Neural crest cell (in vitro differentiated cells): ENCODE data around the gene RIMBP2. TPM values are rescaled to one million over a fixed set of nuclear protein-coding genes. Genes with fewer than 3 reads are reported as not detected.
A peak's percentile ranks its signal among the peaks of the same experiment; 100 is the strongest.

Experiments
- DNase-seq: peaks from one replicate; pipeline ENCODE4 v3.0.0; 2021; ENCODE audit warnings: low read depth, mixed read lengths, low spot score
- H3K27ac Mint-ChIP-seq: one replicate; pipeline ENCODE4 v1.8.0; 2021; ENCODE audit warnings: mild to moderate bottlenecking, mixed read lengths; ENCODE audit not compliant: unreplicated experiment
- H3K27me3 Mint-ChIP-seq: 2 replicates; pipeline ENCODE4 v1.8.0; 2021; ENCODE audit warnings: low read depth, mild to moderate bottlenecking, mixed read lengths
- H3K36me3 Mint-ChIP-seq: 2 replicates; pipeline ENCODE4 v1.8.0; 2021; ENCODE audit warnings: low read depth, mild to moderate bottlenecking, mixed read lengths
- H3K4me1 Mint-ChIP-seq: 2 replicates; pipeline ENCODE4 v1.8.0; 2021; ENCODE audit warnings: mixed read lengths
- H3K4me3 Mint-ChIP-seq: one replicate; pipeline ENCODE4 v1.8.0; 2021; ENCODE audit warnings: mild to moderate bottlenecking, mixed read lengths
- H3K9me3 Mint-ChIP-seq: 2 replicates; pipeline ENCODE4 v1.8.0; 2021; ENCODE audit warnings: mixed read lengths
- total RNA-seq: library from RNA; stranded (reverse); gene quantifications from 2 replicates; pipeline ENCODE4 v1.2.1, GENCODE V29; 2021
- TF ChIP-seq, protein P1 (sequence below): fragments of 200-600 bp; sonication (generic); conservative IDR thresholded peaks from 2 replicates; pipeline ENCODE4 v1.5.0; 2021; ENCODE audit warnings: antibody characterized with exemption, mild to moderate bottlenecking

The RIMBP2 gene
- total RNA-seq, 1 donor from 2014 or later = 5.9 TPM

DNA sequence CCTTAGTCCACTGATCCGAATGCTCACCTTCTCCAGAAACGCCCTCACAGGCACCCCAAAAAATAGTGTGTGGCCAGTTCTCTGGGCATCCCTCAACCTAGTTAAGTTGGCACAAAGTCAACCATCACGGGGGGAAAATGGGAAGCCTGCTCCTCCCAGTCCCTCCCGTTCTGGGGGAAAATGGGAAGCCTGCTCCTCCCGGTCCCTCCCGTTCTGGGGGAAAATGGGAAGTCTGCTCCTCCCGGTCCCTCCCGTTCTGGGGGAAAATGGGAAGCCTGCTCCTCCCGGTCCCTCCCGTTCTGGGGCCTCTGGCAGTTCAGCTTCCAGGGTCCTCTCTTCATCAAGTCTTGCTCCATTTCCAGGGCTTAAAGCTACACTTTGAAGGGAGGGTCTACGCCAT lies 106.1 kb downstream of the RIMBP2 start:
- H3K27me3 Mint-ChIP-seq = no peaks in the 10 kb centered on the region
- no peaks in the 10 kb centered on the region for H3K9me3 Mint-ChIP-seq
- DNase-seq = no peak
- no peak overlapping the region for H3K4me3 Mint-ChIP-seq
- H3K36me3 Mint-ChIP-seq = no peaks in the 10 kb centered on the region
- TF ChIP-seq, protein P1, sequence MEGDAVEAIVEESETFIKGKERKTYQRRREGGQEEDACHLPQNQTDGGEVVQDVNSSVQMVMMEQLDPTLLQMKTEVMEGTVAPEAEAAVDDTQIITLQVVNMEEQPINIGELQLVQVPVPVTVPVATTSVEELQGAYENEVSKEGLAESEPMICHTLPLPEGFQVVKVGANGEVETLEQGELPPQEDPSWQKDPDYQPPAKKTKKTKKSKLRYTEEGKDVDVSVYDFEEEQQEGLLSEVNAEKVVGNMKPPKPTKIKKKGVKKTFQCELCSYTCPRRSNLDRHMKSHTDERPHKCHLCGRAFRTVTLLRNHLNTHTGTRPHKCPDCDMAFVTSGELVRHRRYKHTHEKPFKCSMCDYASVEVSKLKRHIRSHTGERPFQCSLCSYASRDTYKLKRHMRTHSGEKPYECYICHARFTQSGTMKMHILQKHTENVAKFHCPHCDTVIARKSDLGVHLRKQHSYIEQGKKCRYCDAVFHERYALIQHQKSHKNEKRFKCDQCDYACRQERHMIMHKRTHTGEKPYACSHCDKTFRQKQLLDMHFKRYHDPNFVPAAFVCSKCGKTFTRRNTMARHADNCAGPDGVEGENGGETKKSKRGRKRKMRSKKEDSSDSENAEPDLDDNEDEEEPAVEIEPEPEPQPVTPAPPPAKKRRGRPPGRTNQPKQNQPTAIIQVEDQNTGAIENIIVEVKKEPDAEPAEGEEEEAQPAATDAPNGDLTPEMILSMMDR = no peak
- no peak overlapping the region for H3K27ac Mint-ChIP-seq
- H3K4me1 Mint-ChIP-seq = peaks cover 13% of the 10 kb centered on the region

DNA sequence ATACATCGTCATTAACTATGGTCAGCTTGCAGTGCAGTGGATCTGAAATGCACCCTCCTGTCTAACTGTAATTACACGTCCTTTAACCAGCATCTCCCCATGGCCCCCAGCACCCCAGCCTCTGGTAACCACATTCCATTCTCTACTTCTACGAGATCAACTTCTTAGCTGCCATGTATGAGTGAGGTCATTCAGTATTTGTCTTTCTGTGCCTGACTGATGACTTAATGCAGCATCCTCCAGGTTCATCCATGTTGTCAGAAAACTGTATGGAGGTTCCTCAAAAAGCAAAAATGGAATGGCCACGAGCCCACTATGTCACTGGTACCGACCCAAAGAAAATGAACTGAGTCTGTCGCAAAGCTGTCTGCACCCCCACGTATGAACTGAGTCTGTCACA lies 107.3 kb downstream of the RIMBP2 start:
- Mint-ChIP-seq H3K4me3 (no peak overlapping the region), H3K27ac (peak overlapping the region; percentile 83), H3K4me1 (peaks cover 13% of the 10 kb centered on the region), H3K9me3 (no peaks in the 10 kb centered on the region), H3K36me3 (no peaks in the 10 kb centered on the region), H3K27me3 (no peaks in the 10 kb centered on the region)
- no peak for DNase-seq
- TF ChIP-seq, protein P1 = no peak

- no peaks in the 10 kb centered on the region for H3K36me3 Mint-ChIP-seq
- no peak for DNase-seq
- H3K4me3 Mint-ChIP-seq = no peak overlapping the region
- TF ChIP-seq, protein P1 = no peak
- H3K9me3 Mint-ChIP-seq = no peaks in the 10 kb centered on the region
- H3K27me3 Mint-ChIP-seq = no peaks in the 10 kb centered on the region
- peaks cover 13% of the 10 kb centered on the region for H3K4me1 Mint-ChIP-seq
- no peak overlapping the region for H3K27ac Mint-ChIP-seq
These were observed 108.0 kb downstream of the RIMBP2 start for GRCh38 chr12:130608132-130608531.

DNA sequence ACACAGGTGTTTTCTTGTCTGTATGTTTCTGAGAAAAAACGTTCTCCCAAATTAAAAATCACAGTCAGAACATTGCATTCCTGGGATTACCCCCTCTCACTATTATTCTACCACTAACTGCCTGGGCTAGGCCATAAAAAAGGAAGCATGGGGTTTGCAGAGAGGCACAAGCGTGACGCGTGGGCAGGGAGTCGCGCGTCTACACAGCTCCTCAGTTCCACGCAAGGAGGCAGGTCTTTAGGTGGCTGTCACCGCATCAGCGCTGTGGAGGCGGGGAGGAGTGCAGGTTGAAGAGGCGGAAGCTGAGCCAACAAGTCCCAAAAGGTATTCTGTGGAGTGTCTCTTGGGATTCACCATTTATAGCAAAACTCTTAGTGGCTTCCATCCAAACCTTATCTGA lies 109.9 kb downstream of the RIMBP2 start:
- TF ChIP-seq, protein P1 = no peak
- Mint-ChIP-seq H3K27ac (no peak overlapping the region), H3K36me3 (no peaks in the 10 kb centered on the region), H3K27me3 (no peaks in the 10 kb centered on the region), H3K4me3 (no peak overlapping the region), H3K4me1 (peaks cover 13% of the 10 kb centered on the region), H3K9me3 (no peaks in the 10 kb centered on the region)
- no peak for DNase-seq

DNA sequence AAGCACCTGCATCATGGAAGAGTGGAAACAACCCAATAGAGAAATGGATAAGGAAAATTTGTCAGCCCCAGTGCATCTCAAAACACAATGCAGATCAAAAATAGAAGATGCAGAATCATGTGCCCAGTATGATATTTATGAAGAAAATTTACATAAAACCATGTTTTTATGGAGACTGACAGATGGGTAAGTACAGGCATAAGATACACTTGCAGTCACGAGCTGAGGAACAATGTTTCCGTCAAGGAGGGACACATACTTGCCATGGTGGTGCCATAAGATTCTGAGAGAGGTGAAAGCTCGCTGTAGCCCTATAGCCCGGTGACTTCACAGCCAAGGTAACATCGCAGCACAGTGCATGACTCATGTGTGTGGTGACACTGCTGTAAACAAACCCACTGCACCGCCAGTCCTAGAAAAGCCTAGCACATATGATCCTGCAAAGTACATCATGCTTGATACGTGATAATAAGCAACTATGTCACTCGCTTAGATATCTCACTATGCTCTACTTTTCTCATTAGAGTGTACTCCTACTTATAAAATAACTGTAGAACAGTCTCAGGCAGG lies 112.6 kb downstream of the RIMBP2 start:
- H3K36me3 Mint-ChIP-seq = no peaks in the 10 kb centered on the region
- TF ChIP-seq, protein P1 = no peak
- H3K9me3 Mint-ChIP-seq = peaks cover 2% of the 10 kb centered on the region
- H3K27ac Mint-ChIP-seq = no peak overlapping the region
- peaks cover 9% of the 10 kb centered on the region for H3K27me3 Mint-ChIP-seq
- no peak for DNase-seq
- no peak overlapping the region for H3K4me3 Mint-ChIP-seq
- H3K4me1 Mint-ChIP-seq = peaks cover 7% of the 10 kb centered on the region
